Measurements from ENCODE around the gene ABCD4.

GRCh38 chr14:74263181-74263580 is 39.6 kb downstream of the ABCD4 start:
- TF ChIP-seq CTCF (IDR thresholded peaks at IDR 0.05), result no peak
- no peak for TF ChIP-seq POLR2AphosphoS5 (IDR thresholded peaks at IDR 0.05)
- no peak for TF ChIP-seq POLR2A (IDR thresholded peaks at IDR 0.05)
- TF ChIP-seq EP300 (IDR thresholded peaks at IDR 0.05), result no peak

Measured in gastroesophageal sphincter (tissue), 3 donors.